GM12878 (cell line): ENCODE measurements around the gene FAM111B. TPM values are rescaled to one million over a fixed set of nuclear protein-coding genes. Genes with fewer than 3 reads are reported as not detected.
"Not testable (repeated sequence)": the region's sequence is repeated elsewhere in the genome, so short reads cannot be mapped to it uniquely, and the experiment has no call there.

ENCODE experiments used
- ATAC-seq: fragments of 200-7000 bp; cut with Tn5 transposase; 3 replicates; pipeline ENCODE4 v1.9.1; 2020; ENCODE audit warnings: mild to moderate bottlenecking, moderate library complexity
- BruUV-seq: library from RNA; stranded (reverse); fragments of 400-500 nt; replicated peaks from 2 replicates; lab custom pipeline; 2021; lab: Mats Ljungman, UMichigan
- CTCF ChIA-PET: fragments of 300-600 bp; sonication (Branson Sonifier 250); formaldehyde crosslinking; extraction: SDS; loops from one replicate; lab custom pipeline; 2021; ENCODE audit warnings: inconsistent platforms; lab: Yijun Ruan, JAX
- POLR2A ChIA-PET: fragments of 350-600 bp; formaldehyde crosslinking; extraction: SDS; loops from one replicate; lab custom pipeline; 2021; ENCODE audit warnings: inconsistent platforms; lab: Charles Lee
- RAD21 ChIA-PET: fragments of 300-600 bp; sonication (Branson Sonifier 250); formaldehyde crosslinking; loops from one replicate; lab custom pipeline; 2023; ENCODE audit warnings: antibody characterized with exemption; ENCODE audit not compliant: unreplicated experiment; lab: Charles Lee
- SMC1A ChIA-PET: fragments of 300-600 bp; sonication (Branson Sonifier 250); formaldehyde crosslinking; loops from one replicate; lab custom pipeline; 2023; ENCODE audit not compliant: unreplicated experiment, uncharacterized antibody; lab: Charles Lee
- DNase-seq: peaks from one replicate; pipeline ENCODE4 v3.0.0-alpha.2; 2011; ENCODE audit warnings: low read depth, low spot score
- FAIRE-seq: peaks from 3 replicates; lab custom pipeline; 2011; peaks lifted over from hg19 to GRCh38; lab: Jason Lieb, UNC
- H2AFZ ChIP-seq: 2 replicates; pipeline ENCODE4 v1.6.0; 2011; ENCODE audit warnings: low read depth, low read length, control low read depth; ENCODE audit not compliant: control insufficient read depth
- H3K27ac ChIP-seq: 2 replicates; pipeline ENCODE4 v1.5.1; 2011; ENCODE audit warnings: control low read depth; ENCODE audit not compliant: control insufficient read depth, insufficient read depth
- H3K27me3 ChIP-seq, 2 experiments: replicated peaks in 1 of 2; 2 replicates each; pipeline versions ENCODE4 v1.6.0 to v1.6.1; 2011; ENCODE audit warnings: low read length in 1 of 2; ENCODE audit not compliant: control insufficient read depth in 2 of 2, insufficient read depth in 2 of 2
- H3K36me3 ChIP-seq, 2 experiments: 2 replicates each; pipeline ENCODE4 v1.5.1; 2011; ENCODE audit warnings: low read length in 1 of 2; ENCODE audit not compliant: control insufficient read depth in 2 of 2, insufficient read depth in 2 of 2
- H3K4me1 ChIP-seq: 2 replicates; pipeline ENCODE4 v1.6.1; 2011; ENCODE audit warnings: mild to moderate bottlenecking, low read length, moderate library complexity, mixed read lengths; ENCODE audit not compliant: control insufficient read depth, insufficient read depth
- H3K4me2 ChIP-seq: 2 replicates; pipeline ENCODE4 v1.6.0; 2011; ENCODE audit warnings: control low read depth; ENCODE audit not compliant: control insufficient read depth, insufficient read depth
- H3K4me3 ChIP-seq: fragments of 200-600 bp; sonication (generic); 2 replicates; pipeline ENCODE4 v1.5.1; 2016
- H3K79me2 ChIP-seq: 2 replicates; pipeline ENCODE4 v1.6.0; 2011; ENCODE audit warnings: low read length; ENCODE audit not compliant: control insufficient read depth, insufficient read depth
- H3K9ac ChIP-seq: 2 replicates; pipeline ENCODE4 v1.8.0; 2011; ENCODE audit warnings: low read length, control low read depth, mixed read lengths; ENCODE audit not compliant: control insufficient read depth, insufficient read depth
- H3K9me3 ChIP-seq: replicated peaks from 3 replicates; pipeline ENCODE4 v1.5.1; 2011; ENCODE audit warnings: mild to moderate bottlenecking, low read length; ENCODE audit not compliant: control insufficient read depth, insufficient read depth
- H4K20me1 ChIP-seq: 2 replicates; pipeline ENCODE4 v1.6.0; 2011; ENCODE audit not compliant: control insufficient read depth, insufficient read depth
- BHLHE40 ChIP-seq, 2 experiments: fragments of 450-650 bp in 1 of 2; IDR thresholded peaks; 2 replicates each; pipeline ENCODE4 v1.6.1; 2011 to 2017; ENCODE audit warnings: low read depth in 2 of 2, borderline replicate concordance in 1 of 2, improper control_type of control experiment in 1 of 2, low read length in 1 of 2, mild to moderate bottlenecking in 1 of 2
- DPF2 ChIP-seq: fragments of 450-650 bp; IDR thresholded peaks from 2 replicates; pipeline ENCODE4 v1.6.1; 2017; ENCODE audit warnings: mild to moderate bottlenecking
- EED ChIP-seq: sonication (generic); IDR thresholded peaks from 2 replicates; pipeline ENCODE4 v1.6.1; 2016; ENCODE audit warnings: antibody characterized with exemption, low read depth
- EP300 ChIP-seq, 2 experiments: fragments of 150-350 bp in 1 of 2; IDR thresholded peaks; 2 replicates each; pipeline ENCODE4 v1.6.1; 2011 to 2012; ENCODE audit warnings: low read depth in 2 of 2, low read length in 2 of 2, borderline replicate concordance in 1 of 2, improper control_type of control experiment in 1 of 2, inconsistent platforms in 1 of 2; ENCODE audit not compliant: control insufficient read depth in 1 of 2
- HDGF ChIP-seq: fragments of 450-650 bp; IDR thresholded peaks from 2 replicates; pipeline ENCODE4 v1.6.1; 2016; ENCODE audit warnings: antibody characterized with exemption
- IKZF2 ChIP-seq, 2 experiments: fragments of 450-650 bp; IDR thresholded peaks; 2 replicates each; pipeline ENCODE4 v1.6.1; 2017; ENCODE audit warnings: mild to moderate bottlenecking in 2 of 2, moderate library complexity in 2 of 2
- MTA2 ChIP-seq: fragments of 450-650 bp; IDR thresholded peaks from 2 replicates; pipeline ENCODE4 v1.6.1; 2016; ENCODE audit warnings: low read depth, mild to moderate bottlenecking, moderate library complexity
- NR2F1 ChIP-seq: fragments of 450-650 bp; conservative IDR thresholded peaks from 2 replicates; pipeline ENCODE4 v1.6.1; 2017; ENCODE audit warnings: mild to moderate bottlenecking
- SPI1 ChIP-seq: IDR thresholded peaks from 2 replicates; pipeline ENCODE4 v1.6.1; 2011; ENCODE audit warnings: low read depth, mild to moderate bottlenecking, low read length, moderate library complexity, borderline replicate concordance; ENCODE audit not compliant: insufficient read depth
- WGBS: methylation state at CpG from one replicate; pipeline ENCODE4 v1.1.6; 2016; ENCODE audit warnings: low lambda C conversion rate; ENCODE audit not compliant: insufficient replicate concordance, insufficient coverage; ENCODE audit errors: missing lambda C conversion rate; 5-methylcytosine and 5-hydroxymethylcytosine counted together
- in situ Hi-C: fragments of 300-500 bp; cut with MboI; formaldehyde crosslinking; loops from 9 replicates; pipeline ENCODE4 v1.14.3; 2018; ENCODE audit warnings: mixed read lengths
- intact Hi-C: fragments of 100-400 bp; cut with micrococcal nuclease; formaldehyde crosslinking; loops from one replicate; pipeline ENCODE4 v1.14.2; 2022; ENCODE audit not compliant: unreplicated experiment
- polyA plus RNA-seq, 11 experiments: library from polyadenylated mRNA; depleted of rRNA in 4 of 11; unstranded in 6 of 11; stranded (reverse) in 5 of 11; fragments of >200 nt; fragmentation: Nextera tagmentation in 4 of 11; fragmentation: Illumina TruSeq in 1 of 11; extraction: Ambion mirVana in 4 of 11; extraction: Trizol in 1 of 11; gene quantifications; 1 replicate in 1 of 11; 2 replicates in 10 of 11; pipeline versions ENCODE4 v1.2.1 to v1.2.3, GENCODE V29; 2011 to 2016; ENCODE audit warnings: inconsistent platforms in 2 of 11, missing spikeins in 2 of 11, low read depth in 1 of 11
- total RNA-seq, 4 experiments: library from RNA; depleted of rRNA in 3 of 4; stranded (reverse); fragments of >200 nt in 3 of 4; fragmentation: Illumina TruSeq in 1 of 4; extraction: Trizol in 1 of 4; gene quantifications; 2 replicates each; pipeline versions ENCODE4 v1.2.1 to v1.2.3, GENCODE V29; 2013 to 2021
- TF ChIP-seq, protein P1 (sequence below): fragments of 450-650 bp; IDR thresholded peaks from 2 replicates; pipeline ENCODE4 v1.6.1; 2017; ENCODE audit warnings: low read depth, mild to moderate bottlenecking, moderate library complexity

FAM111B gene
- total and polyA plus RNA-seq, 10 of the 15 experiments (the other 5 are each of a cell fraction or from before 2014, with no cell fraction given) = 35.9 to 97.2 (median 62.1) TPM

DNA sequence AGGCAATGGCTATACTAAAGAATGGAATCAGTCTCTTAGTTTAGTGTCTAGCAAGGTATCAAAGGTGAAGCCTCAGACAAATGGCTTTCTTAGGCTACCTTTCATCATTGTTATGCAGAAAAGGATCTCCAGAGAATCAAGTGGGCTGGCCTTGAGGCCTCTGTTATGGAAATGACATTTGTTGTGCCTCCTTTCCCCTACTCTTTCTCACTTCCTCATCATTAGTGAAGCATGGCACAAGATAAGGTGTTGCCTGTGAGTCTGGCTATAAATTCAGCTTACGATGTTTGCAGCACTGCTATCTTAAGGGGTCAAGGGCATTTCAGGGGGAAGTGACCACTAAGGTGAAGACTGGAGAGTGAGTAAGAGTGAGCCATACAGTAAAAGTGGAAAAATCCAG, 11.8 kb upstream of the FAM111B start:
- 8% methylated on average over 1 of the region's 1 CpG for WGBS
- H3K27me3 ChIP-seq, H2AFZ ChIP-seq, H3K4me3 ChIP-seq, in situ Hi-C loops, BruUV-seq, H3K79me2 ChIP-seq, H4K20me1 ChIP-seq, POLR2A ChIA-PET, FAIRE-seq, intact Hi-C loops, H3K9me3 ChIP-seq, H3K27ac ChIP-seq, H3K36me3 ChIP-seq, DNase-seq, H3K9ac ChIP-seq: not testable (repeated sequence)
- ChIA-PET SMC1A (interaction anchor here (1.3 to 1.8 kb wide), 4 partner anchors 14 to 49 kb away, joined by 3 to 9 read pairs (median 4); no protein-coding TSS in a partner anchor), CTCF (interaction anchor here (1.2 to 4.0 kb wide), 7 partner anchors 14 to 62 kb away, joined by 3 to 41 read pairs (median 22); no protein-coding TSS in a partner anchor), RAD21 (interaction anchor here (1.0 to 1.2 kb wide), 3 partner anchors 37 to 49 kb away, joined by 3 to 6 read pairs (median 4); no protein-coding TSS in a partner anchor)
- Histone ChIP-seq H3K4me1 (peaks cover 22% of the 10 kb centered on the region), H3K4me2 (0 out of 2 replicates have a peak overlapping the region, but pooled peaks have one; percentile 1)
- ATAC-seq = peak; percentile 84
- TF ChIP-seq, protein P1, sequence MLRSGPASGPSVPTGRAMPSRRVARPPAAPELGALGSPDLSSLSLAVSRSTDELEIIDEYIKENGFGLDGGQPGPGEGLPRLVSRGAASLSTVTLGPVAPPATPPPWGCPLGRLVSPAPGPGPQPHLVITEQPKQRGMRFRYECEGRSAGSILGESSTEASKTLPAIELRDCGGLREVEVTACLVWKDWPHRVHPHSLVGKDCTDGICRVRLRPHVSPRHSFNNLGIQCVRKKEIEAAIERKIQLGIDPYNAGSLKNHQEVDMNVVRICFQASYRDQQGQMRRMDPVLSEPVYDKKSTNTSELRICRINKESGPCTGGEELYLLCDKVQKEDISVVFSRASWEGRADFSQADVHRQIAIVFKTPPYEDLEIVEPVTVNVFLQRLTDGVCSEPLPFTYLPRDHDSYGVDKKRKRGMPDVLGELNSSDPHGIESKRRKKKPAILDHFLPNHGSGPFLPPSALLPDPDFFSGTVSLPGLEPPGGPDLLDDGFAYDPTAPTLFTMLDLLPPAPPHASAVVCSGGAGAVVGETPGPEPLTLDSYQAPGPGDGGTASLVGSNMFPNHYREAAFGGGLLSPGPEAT = 0 out of 2 replicates have a peak, but pooled peaks have one; percentile 25
- peak in 1 of 2 experiments; percentile 72; a peak in 2 of 4 replicates for TF ChIP-seq BHLHE40 (IDR thresholded peaks at IDR 0.05; ENCODE audit: borderline replicate concordance in 1 of 2, low read depth in 2 of 2, low read length in 1 of 2)
- TF ChIP-seq DPF2 = peak; percentile 31; the same call in 1 of the 2 replicates
- peak; percentile 85 for TF ChIP-seq MTA2
- TF ChIP-seq HDGF = peak; percentile 53; the same call in 1 of the 2 replicates
- TF ChIP-seq IKZF2 (IDR thresholded peaks at IDR 0.05) = peak; percentile 14 to 33; a peak in 2 of 4 replicates
- peak; percentile 90 for TF ChIP-seq SPI1
- 0 out of 2 replicates have a peak, but pooled peaks have one; percentile 15 for TF ChIP-seq EED
- TF ChIP-seq EP300 (IDR thresholded peaks at IDR 0.05; ENCODE audit: borderline replicate concordance in 1 of 2, control insufficient read depth in 1 of 2, low read depth in 2 of 2, low read length in 2 of 2) = peak in 1 of 2 experiments; percentile 28; a peak in 1 of 4 replicates
- TF ChIP-seq NR2F1 = peak; percentile 53; the same call in 1 of the 2 replicates

DNA sequence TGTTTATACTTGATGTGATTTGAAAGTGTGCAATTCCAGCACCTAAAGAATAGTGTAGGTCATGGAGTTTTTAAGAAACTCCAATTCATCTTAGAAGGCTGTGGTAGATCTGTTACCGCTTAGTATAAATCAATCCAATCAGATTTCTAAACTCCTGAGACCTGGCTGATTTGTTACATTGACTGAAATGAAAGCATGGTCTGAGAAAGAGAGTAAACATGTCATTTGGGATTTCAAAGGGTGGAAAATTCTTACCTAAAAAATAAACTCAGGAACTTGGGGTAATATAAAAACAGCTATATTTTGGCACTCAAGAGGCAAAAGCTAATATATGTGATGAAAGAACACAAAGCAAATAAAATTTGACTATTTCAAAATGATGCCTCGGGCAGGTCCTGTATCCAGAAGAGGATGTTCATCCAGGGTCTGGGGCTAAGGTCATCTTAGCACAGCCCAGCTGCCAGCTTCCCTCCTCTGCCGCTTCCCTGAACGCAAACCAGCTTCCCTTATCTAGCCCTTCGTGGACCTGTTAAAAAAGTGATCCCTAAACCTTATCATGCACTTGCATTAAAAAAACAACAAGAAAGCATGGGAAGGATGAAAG, 11.0 kb upstream of the FAM111B start:
- ChIA-PET SMC1A (interaction anchor here (0.7 to 2.9 kb wide), 7 partner anchors 13 to 335 kb away, joined by 3 to 18 read pairs (median 7); no protein-coding TSS in a partner anchor), POLR2A (interaction anchor here (0.6 to 0.7 kb wide), 2 partner anchors 11 to 14 kb away, joined by 3 read pairs; no protein-coding TSS in a partner anchor), CTCF (interaction anchor here (0.6 to 4.0 kb wide), 15 partner anchors 10 to 138 kb away, joined by 3 to 41 read pairs (median 7); partner anchors contain the start of genes FAM111A and FAM111B), RAD21 (interaction anchor here (1.0 to 2.5 kb wide), 4 partner anchors 38 to 62 kb away, joined by 3 to 14 read pairs (median 4); no protein-coding TSS in a partner anchor)
- H2AFZ ChIP-seq, BruUV-seq, in situ Hi-C loops, H3K9ac ChIP-seq, H3K4me2 ChIP-seq, FAIRE-seq, H3K27ac ChIP-seq, DNase-seq, H4K20me1 ChIP-seq, H3K9me3 ChIP-seq, H3K27me3 ChIP-seq, H3K36me3 ChIP-seq, H3K4me3 ChIP-seq, H3K79me2 ChIP-seq, ATAC-seq: not testable (repeated sequence)
- peaks cover 22% of the 10 kb centered on the region for H3K4me1 ChIP-seq
- intact Hi-C loops = loop anchor here (2.0 kb wide), 1 partner anchor 37 kb away; no protein-coding TSS in a partner anchor
- WGBS = 87% methylated on average over 5 of the region's 5 CpGs
